HEK293 (cell line): ENCODE measurements around the gene MZB1.

ENCODE experiments used
- GLI2 ChIP-seq: fragments of 450-650 bp; formaldehyde crosslinking; IDR thresholded peaks from 2 replicates; pipeline ENCODE4; 2017; ENCODE audit warnings: missing biosample characterization, missing genetic modification characterization, low read depth, borderline replicate concordance
- KLF9 ChIP-seq: fragments of 450-650 bp; formaldehyde crosslinking; IDR thresholded peaks from 2 replicates; pipeline ENCODE4 v1.5.1; 2016; ENCODE audit warnings: missing biosample characterization, missing genetic modification characterization, low read depth
- MYNN ChIP-seq: fragments of 450-650 bp; formaldehyde crosslinking; IDR thresholded peaks from 2 replicates; pipeline ENCODE4 v1.5.1; 2016; ENCODE audit warnings: missing biosample characterization, missing genetic modification characterization, borderline replicate concordance
- PATZ1 ChIP-seq: fragments of 450-650 bp; formaldehyde crosslinking; IDR thresholded peaks from 2 replicates; pipeline ENCODE4 v1.5.1; 2016; ENCODE audit warnings: missing biosample characterization, missing genetic modification characterization
- PRDM10 ChIP-seq: fragments of 450-650 bp; formaldehyde crosslinking; IDR thresholded peaks from 2 replicates; pipeline ENCODE4 v1.5.1; 2016; ENCODE audit warnings: missing biosample characterization, missing genetic modification characterization
- REPIN1 ChIP-seq: fragments of 450-650 bp; formaldehyde crosslinking; IDR thresholded peaks from 2 replicates; pipeline ENCODE4 v1.5.1; 2017; ENCODE audit warnings: missing biosample characterization, missing genetic modification characterization, low read depth
- WT1 ChIP-seq: fragments of 450-650 bp; formaldehyde crosslinking; IDR thresholded peaks from 2 replicates; pipeline ENCODE4 v1.5.1; 2016; ENCODE audit warnings: missing biosample characterization, missing genetic modification characterization
- ZNF18 ChIP-seq: fragments of 450-650 bp; formaldehyde crosslinking; IDR thresholded peaks from 2 replicates; pipeline ENCODE4 v1.5.1; 2016; ENCODE audit warnings: missing biosample characterization, missing genetic modification characterization
- ZNF2 ChIP-seq: fragments of 450-650 bp; formaldehyde crosslinking; IDR thresholded peaks from 2 replicates; pipeline ENCODE4 v1.5.1; 2016; ENCODE audit warnings: missing biosample characterization, missing genetic modification characterization
- ZNF211 ChIP-seq: fragments of 450-650 bp; formaldehyde crosslinking; IDR thresholded peaks from 2 replicates; pipeline ENCODE4 v1.5.1; 2016; ENCODE audit warnings: low read depth, missing biosample characterization, missing genetic modification characterization
- ZNF221 ChIP-seq: fragments of 450-650 bp; formaldehyde crosslinking; IDR thresholded peaks from 2 replicates; pipeline ENCODE4 v1.5.1; 2017; ENCODE audit warnings: missing biosample characterization, missing genetic modification characterization, borderline replicate concordance
- ZNF280C ChIP-seq: fragments of 450-650 bp; formaldehyde crosslinking; IDR thresholded peaks from 2 replicates; pipeline ENCODE4 v1.5.1; 2016; ENCODE audit warnings: missing biosample characterization, missing genetic modification characterization
- ZNF341 ChIP-seq: fragments of 450-650 bp; formaldehyde crosslinking; IDR thresholded peaks from 2 replicates; pipeline ENCODE4; 2016; ENCODE audit warnings: low read depth, missing biosample characterization, missing genetic modification characterization
- ZNF398 ChIP-seq: fragments of 450-650 bp; formaldehyde crosslinking; IDR thresholded peaks from 2 replicates; pipeline ENCODE4 v1.5.1; 2017; ENCODE audit warnings: missing biosample characterization, missing genetic modification characterization
- ZNF596 ChIP-seq: fragments of 450-650 bp; IDR thresholded peaks from 2 replicates; pipeline ENCODE4 v1.5.0; 2018; ENCODE audit warnings: missing biosample characterization, mild to moderate bottlenecking, missing genetic modification characterization, moderate library complexity
- ZNF600 ChIP-seq: fragments of 450-650 bp; formaldehyde crosslinking; IDR thresholded peaks from 2 replicates; pipeline ENCODE4 v1.5.1; 2016; ENCODE audit warnings: missing biosample characterization, missing genetic modification characterization
- ZNF645 ChIP-seq: fragments of 450-650 bp; formaldehyde crosslinking; IDR thresholded peaks from 2 replicates; pipeline ENCODE4; 2016; ENCODE audit warnings: missing biosample characterization, missing genetic modification characterization
- ZNF837 ChIP-seq: fragments of 450-650 bp; formaldehyde crosslinking; IDR thresholded peaks from 2 replicates; pipeline ENCODE4 v1.5.1; 2016; ENCODE audit warnings: missing biosample characterization, missing genetic modification characterization
- ZXDB ChIP-seq: fragments of 450-650 bp; formaldehyde crosslinking; IDR thresholded peaks from 2 replicates; pipeline ENCODE4 v1.5.1; 2016; ENCODE audit warnings: missing biosample characterization, missing genetic modification characterization

Gene MZB1

GRCh38 chr5:139388198-139388821, 1.4 kb downstream of the MZB1 start (continued):
- peak; percentile 52; the same call in 1 of the 2 replicates for TF ChIP-seq ZNF398
- no peak for TF ChIP-seq ZNF211 (tag by site-specific recombination)
- no peak for TF ChIP-seq ZNF221 (tag by site-specific recombination)
- peak; percentile 82 for TF ChIP-seq ZNF341 (tag by site-specific recombination)
- no peak for TF ChIP-seq ZNF2
- no peak for TF ChIP-seq MYNN (tag by site-specific recombination)
- TF ChIP-seq ZNF596: no peak
- no peak for TF ChIP-seq ZNF837
- TF ChIP-seq REPIN1 (tag by site-specific recombination): no peak
- peak; percentile 65; the same call in 1 of the 2 replicates for TF ChIP-seq ZNF600 (tag by site-specific recombination)
- TF ChIP-seq ZNF280C: no peak
- no peak for TF ChIP-seq GLI2
- TF ChIP-seq KLF9 (tag by site-specific recombination): no peak
- no peak for TF ChIP-seq ZXDB (tag by site-specific recombination)
- TF ChIP-seq PRDM10: peak; percentile 39; the same call in 1 of the 2 replicates
- TF ChIP-seq ZNF18: peak; percentile 36
- TF ChIP-seq PATZ1 (tag by site-specific recombination): 0 out of 2 replicates have a peak, but pooled peaks have one; percentile 28
- TF ChIP-seq ZNF645: no peak
- TF ChIP-seq WT1 (tag by site-specific recombination): peak; percentile 64
